HG03521 (cell line): ENCODE data around the gene CA9.
A peak's percentile ranks its signal among the peaks of the same experiment; 100 is the strongest.

Experiments used
- ATAC-seq: cut with Tn5 transposase; IDR thresholded peaks from one replicate; pipeline ENCODE4 v1.9.1; 2021; ENCODE audit warnings: mild to moderate bottlenecking, moderate library complexity; ENCODE audit not compliant: unreplicated experiment

The CA9 gene

DNA sequence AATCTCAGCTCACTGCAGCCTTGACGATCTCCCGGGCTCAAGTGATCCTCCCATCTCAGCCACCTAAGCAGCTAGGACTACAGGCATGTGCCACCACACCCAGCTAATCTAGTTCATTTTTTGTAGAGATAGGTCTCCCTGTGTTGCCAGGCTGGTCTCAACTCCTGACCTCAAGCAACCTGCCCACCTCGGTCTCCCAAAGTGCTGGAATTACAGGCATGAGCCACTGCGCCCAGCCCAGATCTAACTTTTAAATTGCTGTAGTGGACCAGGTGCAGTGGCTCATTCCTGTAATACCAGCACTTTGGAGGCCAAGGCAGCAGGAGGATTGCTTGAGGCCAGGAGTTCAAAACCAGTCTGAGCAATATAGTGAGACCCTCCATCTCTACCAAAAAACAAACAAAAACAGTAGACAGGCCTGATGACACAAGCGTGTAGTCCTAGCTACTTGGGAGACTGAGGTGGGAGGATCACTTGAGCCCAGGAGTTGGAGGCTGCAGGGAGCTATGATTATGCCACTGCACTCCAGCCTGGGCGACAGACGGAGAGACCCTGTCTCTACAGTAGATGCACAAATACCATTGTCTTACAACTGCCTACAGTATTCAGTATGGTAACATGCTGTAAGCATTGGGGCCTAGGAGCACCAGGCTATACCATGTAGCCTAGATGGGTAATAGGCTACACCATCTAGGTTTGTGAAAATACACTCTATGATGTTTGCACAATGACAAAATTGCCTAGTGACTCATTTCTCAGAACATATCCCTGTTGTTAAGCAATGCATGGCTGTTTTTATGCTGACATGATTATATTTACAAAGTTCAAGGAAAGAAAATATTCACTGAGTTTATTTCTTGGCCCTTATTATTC, 21.5 kb upstream of the CA9 start:
- no peak for ATAC-seq

DNA sequence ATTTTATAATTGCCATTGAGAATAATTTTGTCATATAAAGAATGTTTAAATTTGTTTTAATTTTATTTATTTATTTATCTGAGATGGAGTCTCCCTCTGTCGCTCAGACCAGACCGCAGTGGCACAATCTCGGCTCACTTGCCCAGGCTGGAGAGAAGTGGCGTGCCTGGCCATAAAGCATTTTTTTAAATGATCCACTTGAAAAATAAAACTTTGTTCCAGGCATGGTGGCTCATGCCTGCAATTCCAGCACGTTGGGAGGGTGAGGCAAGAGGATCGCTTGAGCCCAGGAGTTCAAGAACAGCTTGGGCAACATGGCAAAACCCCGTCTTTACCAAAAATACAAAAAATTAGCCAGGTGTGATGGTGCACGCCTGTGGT, 20.9 kb upstream of the CA9 start:
- no peak for ATAC-seq

- no peak for ATAC-seq
Observed at GRCh38 chr9:35653611-35654010, 20.1 kb upstream of the CA9 start.

DNA sequence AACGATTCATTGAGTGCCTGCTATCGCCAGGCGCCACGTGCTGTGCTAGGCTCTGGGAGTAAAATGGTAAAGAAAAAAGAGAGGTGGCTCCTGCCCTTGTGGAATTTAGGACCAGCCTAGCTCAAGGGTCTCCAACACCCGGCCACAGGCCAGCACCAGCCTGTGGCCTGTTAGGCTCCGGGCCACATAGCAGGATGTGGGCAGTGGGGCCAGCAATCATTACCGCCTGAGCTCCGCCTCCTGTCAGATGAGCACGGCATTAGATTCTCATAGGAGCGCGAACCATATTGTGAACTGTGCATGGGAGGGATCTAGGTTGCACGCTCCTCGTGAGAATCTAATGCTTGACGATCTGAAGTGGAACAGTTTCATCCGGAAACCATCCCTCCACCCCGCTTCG, 17.4 kb upstream of the CA9 start:
- ATAC-seq, result no peak

DNA sequence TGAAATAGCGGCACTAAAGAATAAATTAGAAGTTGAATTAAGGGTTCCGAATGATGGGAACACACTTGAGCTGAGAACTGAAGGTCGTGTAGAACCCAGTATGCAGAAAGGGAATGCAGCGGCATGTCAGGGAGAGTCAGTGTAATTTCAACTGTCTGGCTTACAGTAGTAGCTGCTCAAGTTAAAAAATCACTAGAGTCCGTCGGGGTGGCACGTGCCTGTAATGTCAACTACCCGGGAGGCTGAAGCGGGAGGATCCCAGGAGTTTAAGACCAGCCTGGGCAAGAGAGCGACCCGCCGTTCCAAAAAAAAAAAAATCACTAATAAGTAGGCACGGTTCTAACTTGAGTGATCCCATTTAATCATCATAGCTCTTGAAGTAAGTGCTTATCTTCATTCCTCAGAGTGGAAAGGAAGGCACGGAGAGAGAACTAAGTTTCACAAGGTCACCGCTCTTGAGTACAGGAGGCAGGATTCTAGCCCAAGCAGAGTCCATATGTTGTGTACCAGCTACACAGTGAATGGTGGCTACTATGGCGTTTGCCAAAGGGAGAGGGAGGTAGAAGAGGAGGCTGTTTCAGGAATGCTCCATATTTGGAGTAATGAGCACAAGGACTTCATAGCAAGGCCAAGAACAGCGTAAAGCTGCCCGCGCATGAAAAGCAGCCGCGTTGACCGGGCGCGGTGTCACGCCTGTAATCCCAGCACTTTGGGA, 16.7 kb upstream of the CA9 start:
- ATAC-seq, result no peak

DNA sequence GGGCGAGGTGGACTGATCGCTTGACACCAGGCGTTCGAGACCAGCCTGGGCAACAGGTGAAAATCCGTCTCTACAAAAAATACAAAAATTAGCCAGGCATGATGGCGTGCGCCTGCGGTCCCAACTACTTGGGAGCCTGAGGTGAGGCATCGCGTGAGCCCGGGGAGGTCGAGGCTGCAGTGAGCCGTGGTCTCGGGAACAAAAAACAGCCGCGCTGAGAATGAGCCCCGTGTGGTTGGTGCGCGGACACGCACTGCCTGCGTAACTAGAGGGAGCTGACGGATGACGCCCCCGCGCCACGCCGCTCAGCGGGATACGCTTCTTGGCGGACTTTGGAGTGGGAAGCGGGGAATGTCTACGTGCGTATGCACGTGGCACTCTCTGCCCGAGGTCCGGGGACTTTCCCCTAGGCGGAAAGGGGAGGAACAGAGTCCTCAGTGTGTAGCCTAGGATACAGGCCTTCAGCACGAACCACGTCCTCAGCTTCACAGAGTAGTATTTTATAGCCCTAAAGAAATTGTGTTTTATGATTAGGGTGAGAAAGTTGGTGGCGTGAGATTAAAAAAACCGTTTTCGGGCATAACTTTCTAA, 16.1 kb upstream of the CA9 start, which contains the start of gene RMRP:
Gene RMRP, minus strand, starts transcription at position 474 of the 591 bp plus-strand sequence.
- ATAC-seq, result peak; percentile 76

GRCh38 chr9:35658137-35658967, 15.4 kb upstream of the CA9 start, which contains the start of gene CCDC107:
TSS of gene CCDC107 (plus strand) at chr9:35658292. CDS start at chr9:35658380, 88 bp downstream.
- peak; percentile 71 for ATAC-seq

DNA sequence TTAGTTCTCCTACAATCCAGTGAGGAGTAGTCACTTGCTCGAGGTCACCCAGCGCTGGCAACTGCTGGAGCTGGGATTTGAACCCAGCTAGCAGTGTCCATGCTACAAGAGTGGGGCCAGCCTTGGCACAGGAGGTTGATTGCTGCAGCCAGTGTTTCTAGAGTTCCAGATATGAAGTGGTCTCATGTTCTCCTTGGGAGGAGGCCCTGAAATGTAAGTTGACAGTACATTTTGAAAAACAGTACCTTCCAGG, 14.8 kb upstream of the CA9 start:
- ATAC-seq, result no peak

DNA sequence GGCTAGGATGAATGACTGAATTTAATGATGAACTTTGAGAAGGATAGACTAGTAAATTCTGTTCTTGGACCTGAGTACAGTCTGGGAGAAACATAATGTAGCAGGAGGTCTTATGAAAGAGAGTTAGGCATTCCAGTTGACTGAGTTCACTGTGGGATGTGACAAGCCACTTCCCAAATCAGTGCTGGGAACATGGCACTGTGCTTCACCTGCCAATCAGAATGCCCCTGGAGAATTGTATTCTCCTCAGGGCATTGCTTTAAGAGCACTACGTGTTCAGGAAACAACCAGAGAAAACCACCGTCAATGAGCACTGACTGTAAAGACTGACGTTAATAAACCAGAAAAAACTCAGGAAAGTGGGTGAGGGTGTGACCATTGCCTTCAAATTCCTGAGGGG, 14.4 kb upstream of the CA9 start:
- no peak for ATAC-seq

- ATAC-seq, result no peak
Observed at GRCh38 chr9:35660966-35661415, 12.7 kb upstream of the CA9 start.

- no peak for ATAC-seq
Observed at GRCh38 chr9:35661756-35662350, 11.9 kb upstream of the CA9 start.

DNA sequence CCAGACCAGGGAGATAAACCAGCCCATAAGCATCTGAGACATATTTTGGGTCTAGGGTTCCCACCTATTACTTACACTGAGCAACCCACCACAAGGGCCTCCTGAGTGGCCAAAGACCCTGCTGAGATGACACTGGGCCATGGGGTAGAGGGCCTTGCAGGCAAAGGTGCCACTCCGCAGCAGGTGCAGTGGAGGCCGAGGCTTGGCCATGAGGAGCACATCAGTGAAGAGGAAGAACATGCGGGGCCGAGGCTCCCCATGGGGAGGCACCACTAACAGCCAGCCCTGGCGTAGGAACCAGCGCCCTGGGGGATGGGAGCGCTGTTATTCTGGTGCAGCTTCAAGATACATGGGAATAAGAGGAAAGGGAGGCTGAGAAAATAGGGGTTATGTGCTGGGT, 11.3 kb upstream of the CA9 start:
- ATAC-seq, result no peak

DNA sequence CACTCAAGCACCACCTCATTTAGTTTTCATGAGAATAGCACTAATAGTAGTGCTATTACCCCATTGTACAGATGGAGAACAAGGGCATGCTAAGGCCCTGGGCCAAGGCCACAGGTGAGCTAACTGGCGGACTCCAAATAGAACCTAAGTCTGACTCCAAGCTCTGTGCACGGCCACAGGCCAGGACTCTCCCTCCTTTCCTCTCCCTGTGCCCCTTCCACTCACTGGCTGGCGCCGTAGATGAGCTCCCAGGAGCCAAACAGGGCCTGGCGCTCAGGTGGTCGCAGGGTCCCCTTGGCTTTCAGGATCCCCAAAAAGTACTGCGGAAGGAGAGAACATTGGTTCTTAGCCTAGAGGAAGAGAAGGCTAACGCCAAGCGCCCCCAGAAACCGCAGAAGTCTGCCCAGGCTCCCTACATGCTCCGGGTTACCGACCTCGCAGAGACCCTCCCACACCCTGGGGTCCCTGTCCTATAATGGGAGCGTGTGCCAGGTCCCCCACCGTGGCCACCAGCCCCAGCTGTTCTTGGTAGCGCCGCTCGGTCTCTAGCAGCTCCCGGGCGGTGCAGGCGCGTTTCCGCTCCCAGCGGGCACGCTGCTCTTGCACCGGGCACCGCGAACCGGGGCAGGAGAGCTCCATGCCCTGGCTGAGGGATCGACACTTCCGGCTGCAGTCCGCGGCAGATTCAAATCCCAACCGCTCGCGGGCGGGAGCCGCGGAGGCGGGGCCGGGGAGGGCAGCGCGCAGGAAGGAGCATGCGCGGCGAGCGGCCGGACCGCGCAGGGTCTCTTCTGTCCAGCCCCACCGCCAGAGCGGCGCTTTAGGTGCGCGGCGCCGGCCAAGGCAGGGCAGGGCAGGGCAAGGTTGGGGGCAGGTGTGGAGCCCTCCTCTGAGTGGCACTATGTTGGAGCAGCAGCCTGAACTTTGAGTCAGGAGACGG, 8.9 kb upstream of the CA9 start, which contains the start of gene ARHGEF39:
Gene ARHGEF39, minus strand, starts transcription at position 665 of the 940 bp plus-strand sequence. Its CDS starts 26 bp downstream, at position 639.
- ATAC-seq, result peak; percentile 60

DNA sequence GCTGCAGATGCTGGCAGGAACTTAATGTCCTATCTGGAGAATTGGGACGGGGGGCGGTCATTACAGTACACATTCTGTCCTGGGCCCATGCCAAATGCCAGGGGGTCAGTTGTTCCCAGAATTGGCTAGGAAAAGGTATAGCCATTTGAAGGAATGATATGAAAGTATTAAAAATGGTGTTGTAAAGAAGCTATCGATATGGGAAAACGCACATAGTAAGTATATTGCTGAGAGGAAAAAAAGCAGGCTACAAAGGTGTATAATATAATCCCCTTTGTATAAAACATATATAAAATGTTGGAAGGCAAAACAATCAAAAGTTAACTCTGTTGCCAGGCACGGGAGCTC, 8.3 kb upstream of the CA9 start:
- no peak for ATAC-seq

- no peak for ATAC-seq
Observed at GRCh38 chr9:35666045-35666444, 7.7 kb upstream of the CA9 start.

DNA sequence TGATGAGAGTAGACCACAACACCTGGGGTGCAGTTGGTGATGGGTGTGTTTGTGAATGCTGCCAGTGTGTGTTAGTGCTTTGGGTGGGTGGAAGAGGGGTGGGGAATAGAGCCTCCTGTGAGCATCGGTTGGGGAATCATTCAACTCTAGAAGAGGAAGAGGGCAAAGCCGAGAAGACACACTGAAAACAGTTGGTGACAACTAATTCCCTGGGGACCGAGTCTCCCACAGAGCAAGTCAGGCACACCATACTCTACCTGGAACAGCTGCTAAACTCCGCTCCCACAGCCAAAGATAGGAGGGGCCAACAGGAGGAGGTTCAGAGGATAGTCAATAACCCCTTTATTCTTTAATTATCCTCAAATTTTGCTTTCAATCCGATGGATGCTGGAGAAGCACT, 7.2 kb upstream of the CA9 start:
- ATAC-seq, result no peak

- no peak for ATAC-seq
Observed at GRCh38 chr9:35667939-35668338, 5.8 kb upstream of the CA9 start.

DNA sequence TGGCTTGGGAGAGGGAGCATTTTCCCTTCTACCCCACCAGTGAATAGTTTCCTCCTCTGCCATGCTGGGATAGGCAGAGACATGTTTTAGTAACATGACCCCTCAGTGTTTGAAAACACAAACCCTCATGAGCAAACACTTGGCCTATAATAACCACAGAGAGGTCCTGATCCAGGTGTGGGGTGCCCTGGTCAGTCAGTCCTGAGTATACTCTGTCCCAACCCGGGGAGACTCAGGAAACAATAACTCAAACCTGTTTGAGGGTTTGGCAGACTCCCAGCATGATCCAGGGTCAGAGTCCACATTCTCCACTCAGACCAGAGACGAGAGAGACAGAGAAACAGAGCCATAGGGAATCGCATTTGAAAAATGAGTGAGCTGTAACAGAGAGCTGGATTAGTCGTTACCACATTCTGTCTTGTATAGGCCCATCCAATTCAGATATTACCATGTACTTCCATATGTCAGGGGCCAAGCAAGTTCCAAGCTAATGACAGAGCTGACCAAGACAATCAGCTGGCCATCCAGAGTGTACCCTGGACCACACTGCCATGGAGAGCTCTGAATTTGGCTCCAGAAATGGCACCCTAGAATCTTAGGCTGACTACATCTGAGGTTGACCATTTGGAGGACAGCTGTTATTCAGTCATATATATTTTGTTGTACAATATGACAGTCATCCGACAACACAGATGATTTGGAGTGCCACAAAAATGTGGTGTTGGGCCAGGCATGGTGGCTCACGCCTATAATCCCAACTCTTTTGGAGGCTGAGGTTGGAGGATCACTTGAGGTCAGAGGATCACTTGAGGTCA, 4.2 kb upstream of the CA9 start:
- no peak for ATAC-seq

GRCh38 chr9:35674025-35674361, 265 bp downstream of the CA9 start:
- no peak for ATAC-seq
